GM21423 (cell line): ENCODE measurements around the gene SLC17A9.

Experiments used
- ATAC-seq: cut with Tn5 transposase; IDR thresholded peaks from one replicate; pipeline ENCODE4 v1.9.1; 2021; ENCODE audit warnings: mild to moderate bottlenecking, moderate library complexity; ENCODE audit not compliant: unreplicated experiment

Gene SLC17A9

GRCh38 chr20:62967149-62967501 lies 14.6 kb downstream of the SLC17A9 start:
- ATAC-seq = no peak

GRCh38 chr20:62967628-62968351 lies 15.3 kb downstream of the SLC17A9 start:
- ATAC-seq = no peak

DNA sequence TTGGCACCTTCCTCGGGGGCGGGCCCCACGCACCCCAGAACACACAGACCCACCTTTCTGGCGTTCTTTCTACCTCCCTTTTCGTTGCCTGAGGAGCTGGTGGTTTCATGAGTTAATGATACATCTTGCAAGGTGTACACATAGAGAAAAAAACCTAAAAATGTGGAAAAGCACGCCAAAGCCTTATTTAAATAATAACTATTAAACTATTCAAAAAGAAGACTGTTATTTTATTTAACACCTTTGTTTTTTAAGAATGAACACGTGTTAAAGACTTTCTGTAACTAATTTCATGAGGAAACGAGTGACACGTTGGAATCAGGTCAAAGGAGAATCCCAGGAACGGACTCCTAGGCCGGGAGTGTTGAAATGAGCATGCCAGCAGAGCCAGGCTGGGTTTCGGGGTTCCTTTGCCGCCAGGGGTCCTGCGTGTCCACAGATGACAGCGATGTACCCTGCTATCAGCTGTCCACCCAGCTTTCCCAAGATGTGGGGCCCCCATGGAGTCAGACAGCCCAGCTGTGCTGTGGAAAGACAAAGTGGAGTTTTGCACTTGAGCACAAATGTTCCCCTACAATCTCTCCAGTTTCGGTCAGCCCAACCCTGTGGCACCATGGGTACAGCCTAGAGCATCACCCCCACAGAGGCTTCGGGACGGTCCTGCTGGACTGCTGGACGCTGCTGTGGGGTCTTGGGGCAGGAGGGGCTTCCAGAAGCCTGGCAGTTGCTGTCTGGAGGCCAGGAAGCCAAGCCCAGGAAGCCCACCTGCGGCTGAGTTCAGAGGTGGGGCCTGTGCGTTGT lies 16.1 kb downstream of the SLC17A9 start:
- no peak for ATAC-seq

- ATAC-seq = no peak
Measured at GRCh38 chr20:62969179-62969760, 16.8 kb downstream of the SLC17A9 start.

DNA sequence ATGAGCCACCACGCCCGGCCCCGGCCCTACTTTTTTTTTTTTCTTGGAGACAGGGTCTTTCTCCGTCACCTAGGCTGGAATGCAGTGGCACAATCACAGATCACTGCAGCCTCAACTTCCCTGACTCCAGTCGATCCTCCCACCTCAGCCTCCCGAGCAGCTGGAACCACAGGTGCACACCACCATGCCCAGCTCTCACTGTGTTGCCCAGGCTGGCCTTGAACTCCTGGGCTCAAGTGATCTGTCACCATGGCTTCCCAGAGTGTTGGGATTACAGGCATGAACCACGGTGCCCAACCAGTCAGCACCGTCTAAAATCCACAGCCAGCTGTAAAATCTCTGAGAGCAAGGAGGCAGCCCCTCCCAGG lies 17.4 kb downstream of the SLC17A9 start:
- ATAC-seq = no peak

- no peak for ATAC-seq
Measured at GRCh38 chr20:62970307-62971210, 18.1 kb downstream of the SLC17A9 start.

DNA sequence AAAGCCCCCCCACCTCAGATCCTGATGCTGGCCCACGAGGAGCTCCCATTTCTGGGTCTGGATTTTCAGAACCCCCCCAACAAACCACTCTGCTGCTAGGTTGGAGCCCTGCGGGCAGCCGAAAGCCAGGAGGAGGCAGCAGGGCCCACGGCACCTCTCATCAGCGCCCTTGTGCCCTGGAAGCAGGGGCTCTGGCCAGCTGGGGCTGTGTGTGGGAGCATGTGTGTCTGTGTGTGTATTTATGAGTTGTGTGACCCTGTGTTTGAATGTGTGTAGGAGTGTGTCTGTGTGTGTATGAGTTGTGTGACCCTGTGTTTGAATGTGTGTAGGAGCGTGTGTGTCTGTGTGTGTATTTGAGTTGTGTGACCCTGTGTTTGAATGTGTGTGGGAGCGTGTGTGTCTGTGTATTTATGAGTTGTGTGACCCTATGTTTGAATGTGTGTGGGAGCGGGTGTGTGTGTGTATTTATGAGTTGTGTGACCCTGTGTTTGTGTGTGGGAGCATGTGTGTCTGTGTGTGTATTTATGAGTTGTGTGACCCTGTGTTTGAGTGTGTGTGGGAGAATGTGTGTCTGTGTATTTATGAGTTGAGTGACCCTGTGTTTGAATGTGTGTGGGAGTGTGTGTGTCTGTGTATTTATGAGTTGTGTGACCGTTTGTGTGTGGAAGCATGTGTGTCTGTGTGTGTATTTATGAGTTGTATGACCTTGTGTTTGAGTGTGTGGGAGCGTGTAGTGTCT lies 18.9 kb downstream of the SLC17A9 start:
- no peak for ATAC-seq

- peak; percentile 76 for ATAC-seq
Measured at GRCh38 chr20:62971950-62972844, 19.7 kb downstream of the SLC17A9 start.

GRCh38 chr20:62972845-62973745 lies 20.6 kb downstream of the SLC17A9 start:
- no peak for ATAC-seq

DNA sequence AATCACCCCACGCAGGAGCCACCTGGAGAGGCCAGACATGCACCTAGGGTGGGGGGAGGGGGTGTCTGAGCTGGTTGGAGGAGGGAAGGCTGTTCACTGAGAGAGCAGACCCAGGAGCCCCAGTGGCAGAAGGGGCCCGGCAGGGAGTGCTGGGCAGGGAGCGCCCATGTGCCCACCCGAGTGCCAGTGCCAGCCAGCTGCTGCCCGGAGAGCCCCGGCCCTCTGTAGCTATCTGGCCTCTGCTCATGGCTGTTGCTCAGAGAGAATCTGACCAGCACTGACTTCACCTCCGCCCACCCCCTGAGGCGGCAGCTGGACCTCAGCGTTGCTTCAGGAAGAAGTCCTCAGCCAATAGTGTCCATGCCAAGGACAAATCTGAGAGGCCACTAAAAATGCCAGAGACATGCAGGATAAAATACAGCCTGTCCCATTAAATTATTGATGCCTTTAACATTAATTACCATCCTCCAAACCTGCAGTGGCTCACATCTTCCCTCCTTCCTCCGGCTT lies 22.8 kb downstream of the SLC17A9 start:
- ATAC-seq = no peak

DNA sequence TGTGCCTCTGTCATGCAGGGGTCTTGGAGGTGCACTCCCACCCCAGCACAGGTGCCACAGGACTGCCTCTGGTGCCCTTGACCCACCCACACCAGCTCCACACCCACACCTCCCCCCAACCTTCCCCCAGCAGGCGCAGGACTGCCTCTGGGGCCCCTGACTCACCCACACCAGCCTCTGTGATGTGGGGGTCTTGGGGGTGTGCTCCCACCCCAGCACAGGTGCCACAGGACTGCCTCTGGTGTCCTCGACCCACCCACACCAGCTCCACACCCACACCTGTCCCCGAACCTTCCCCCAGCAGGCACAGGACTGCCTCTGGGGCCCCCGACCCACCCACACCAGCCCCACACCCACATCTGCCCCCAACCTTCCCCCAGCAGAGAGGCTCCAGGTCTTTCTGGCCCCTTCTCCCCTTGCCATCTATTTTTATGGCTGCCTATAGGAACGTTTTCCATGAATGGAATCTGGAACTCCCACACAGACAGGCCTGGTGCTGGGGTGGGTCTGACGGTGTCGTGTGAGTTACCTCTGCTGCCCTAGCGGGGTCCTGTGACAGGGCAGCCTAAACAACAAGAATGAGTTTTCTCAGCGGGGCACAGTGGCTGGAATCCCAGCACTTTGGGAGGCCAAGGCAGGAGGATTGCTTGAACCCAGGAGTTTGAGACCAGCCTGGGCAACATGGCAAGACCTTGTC lies 23.5 kb downstream of the SLC17A9 start:
- no peak for ATAC-seq

- no peak for ATAC-seq
Measured at GRCh38 chr20:62976886-62977285, 24.4 kb downstream of the SLC17A9 start.

DNA sequence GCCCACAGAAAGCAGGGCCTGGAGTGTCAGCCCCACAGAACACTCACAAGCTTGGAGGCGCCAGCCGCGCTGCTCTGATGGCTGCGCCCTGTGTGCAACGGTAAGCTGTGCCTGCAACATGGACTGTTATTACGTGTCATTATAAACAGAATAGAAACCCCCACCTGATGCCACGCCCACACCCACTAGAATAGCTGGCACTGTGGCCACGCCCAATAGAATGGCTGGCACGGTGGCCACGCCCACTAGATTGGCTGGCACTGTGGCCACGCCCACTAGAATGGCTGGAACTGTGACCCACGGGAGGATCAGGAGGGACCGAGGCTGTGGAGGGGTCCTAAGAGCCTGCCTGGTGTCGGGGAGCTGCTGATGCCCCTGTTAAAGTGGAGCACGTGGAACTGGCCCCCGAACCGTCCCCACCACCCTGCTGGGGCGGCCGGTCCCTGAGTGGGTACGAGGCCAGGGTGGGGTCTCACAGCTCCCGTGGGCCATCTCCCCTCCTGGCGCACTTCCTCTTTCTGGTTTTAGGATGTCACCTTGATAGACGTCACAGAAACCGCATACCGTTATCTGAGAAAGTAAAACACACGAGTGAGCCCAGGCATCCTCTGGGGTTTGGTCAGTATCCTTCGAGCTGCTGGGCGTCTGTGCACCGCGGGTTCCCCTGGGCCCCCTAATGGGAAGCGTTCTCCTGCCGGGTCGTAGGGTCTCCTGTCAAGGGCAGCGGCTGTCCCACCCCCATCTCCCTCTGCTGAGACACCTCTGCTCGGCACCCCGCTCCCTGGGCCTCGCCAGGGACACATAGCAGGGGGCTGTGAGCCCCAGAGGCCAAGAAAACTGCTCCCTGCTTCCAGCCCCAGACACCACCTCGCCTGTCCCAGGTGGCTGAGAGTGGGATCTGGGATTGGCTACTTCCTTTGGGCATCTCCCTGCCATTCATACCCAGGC lies 25.4 kb downstream of the SLC17A9 start:
- ATAC-seq = peak; percentile 67

DNA sequence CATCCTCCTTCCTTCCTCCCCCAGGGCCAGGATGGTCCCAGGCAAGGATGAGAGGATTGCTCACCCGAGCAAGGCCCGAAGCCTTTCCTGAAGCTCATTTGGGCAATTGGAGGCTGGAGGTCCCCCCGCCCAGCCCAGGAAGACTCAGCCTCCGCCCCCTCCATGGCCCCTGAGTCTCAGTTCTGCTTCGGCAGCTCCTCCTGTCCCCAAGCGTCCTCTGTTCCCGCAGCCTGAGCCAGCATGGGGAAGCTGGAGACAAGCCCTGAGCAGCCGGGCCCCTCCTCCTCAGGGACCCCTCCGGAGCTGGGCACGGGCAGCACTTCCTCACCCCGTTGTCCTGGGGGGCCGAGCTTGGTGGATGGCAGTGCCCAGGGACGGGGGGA lies 26.0 kb downstream of the SLC17A9 start:
- ATAC-seq = no peak

GRCh38 chr20:62979310-62979709 lies 26.8 kb downstream of the SLC17A9 start:
- no peak for ATAC-seq

GRCh38 chr20:62979876-62980373 lies 27.4 kb downstream of the SLC17A9 start:
- no peak for ATAC-seq
